B cell (primary cell): ENCODE measurements around the gene UBE3C. TPM values are rescaled to one million over a fixed set of nuclear protein-coding genes. Genes with fewer than 3 reads are reported as not detected.
"Not testable (repeated sequence)": the region's sequence is repeated elsewhere in the genome, so short reads cannot be mapped to it uniquely, and the experiment has no call there.

ENCODE experiments used
- ATAC-seq: fragments of 200-7000 bp; cut with Tn5 transposase; one replicate; pipeline ENCODE4 v1.10.0; 2021; ENCODE audit warnings: low read depth, mild to moderate bottlenecking, moderate number of reproducible peaks, moderate library complexity
- CTCF ChIA-PET: fragments of 350-600 bp; sonication (Branson Sonifier 250); formaldehyde crosslinking; loops from one replicate; lab custom pipeline; 2021; ENCODE audit warnings: antibody characterized with exemption, inconsistent platforms; lab: Charles Lee
- POLR2A ChIA-PET: fragments of 350-600 bp; sonication (Branson Sonifier 250); formaldehyde crosslinking; loops from one replicate; lab custom pipeline; 2021; ENCODE audit warnings: antibody characterized with exemption; lab: Charles Lee
- DNase-seq: peaks from one replicate; pipeline ENCODE4 v3.0.0; 2013
- H2AFZ ChIP-seq: 2 replicates; pipeline ENCODE4 v1.6.1; 2012; ENCODE audit warnings: mild to moderate bottlenecking, low read depth, low read length; ENCODE audit not compliant: insufficient read depth, poor library complexity, severe bottlenecking
- H3K27ac ChIP-seq, 2 donors: 1 replicate in 1 of 2; 2 replicates in 1 of 2; pipeline ENCODE4 v1.5.1; 2012 to 2013; ENCODE audit warnings: low read length in 2 of 2, mild to moderate bottlenecking in 2 of 2, moderate library complexity in 1 of 2
- H3K27me3 ChIP-seq, 4 experiments: fragments of 200-600 bp in 1 of 4; sonication (generic) in 1 of 4; replicated peaks in 1 of 4; 1 replicate in 2 of 4; 2 replicates in 2 of 4; pipeline versions ENCODE4 v1.6.1 to v1.7.0; 2013 to 2016; ENCODE audit warnings: low read length in 3 of 4, mild to moderate bottlenecking in 2 of 4, mixed read lengths in 1 of 4, moderate library complexity in 1 of 4; ENCODE audit not compliant: insufficient read depth in 4 of 4, control insufficient read depth in 3 of 4; ENCODE audit errors: control extremely low read depth in 1 of 4
- H3K36me3 ChIP-seq, 2 experiments: replicated peaks in 1 of 2; 1 replicate in 1 of 2; 2 replicates in 1 of 2; pipeline versions ENCODE4 v1.6.1 to v1.7.1; 2013; ENCODE audit warnings: low read length in 1 of 2; ENCODE audit not compliant: insufficient read depth in 2 of 2, control insufficient read depth in 1 of 2; ENCODE audit errors: control extremely low read depth in 1 of 2, extremely low read depth in 1 of 2
- H3K4me1 ChIP-seq, 2 donors: fragments of 200-600 bp in 1 of 2; sonication (generic) in 1 of 2; 1 replicate in 1 of 2; 2 replicates in 1 of 2; pipeline versions ENCODE4 v1.5.1 to v1.6.1; 2013 to 2017; ENCODE audit warnings: low read length in 2 of 2; ENCODE audit not compliant: control insufficient read depth in 2 of 2, insufficient read depth in 2 of 2
- H3K4me2 ChIP-seq: replicated peaks from 2 replicates; pipeline ENCODE3; 2012; ENCODE audit warnings: mild to moderate bottlenecking, low read depth, low read length; ENCODE audit not compliant: poor library complexity, severe bottlenecking
- H3K4me3 ChIP-seq, 5 experiments: fragments of 200-600 bp in 1 of 5; sonication (generic) in 1 of 5; 1 replicate in 3 of 5; 2 replicates in 2 of 5; pipeline versions ENCODE4 v1.5.1 to v1.7.0; 2011 to 2016; ENCODE audit warnings: low read length in 4 of 5, mild to moderate bottlenecking in 4 of 5, low read depth in 2 of 5, control low read depth in 1 of 5, moderate library complexity in 1 of 5; ENCODE audit not compliant: insufficient read depth in 1 of 5; ENCODE audit errors: control extremely low read depth in 1 of 5, extremely low read depth in 1 of 5
- H3K79me2 ChIP-seq: fragments of 200-600 bp; sonication (generic); one replicate; pipeline ENCODE4 v1.6.0; 2016; ENCODE audit warnings: low read length; ENCODE audit not compliant: control insufficient read depth, insufficient read depth
- H3K9ac ChIP-seq: fragments of 200-600 bp; sonication (generic); 2 replicates; pipeline ENCODE4 v1.6.1; 2017; ENCODE audit warnings: mild to moderate bottlenecking, low read length, moderate library complexity
- H3K9me3 ChIP-seq, 3 donors: one replicate each; pipeline versions ENCODE4 v1.6.1 to v1.7.1; 2013; ENCODE audit warnings: low read length in 2 of 3; ENCODE audit not compliant: control insufficient read depth in 2 of 3, insufficient read depth in 1 of 3; ENCODE audit errors: control extremely low read depth in 1 of 3
- H4K20me1 ChIP-seq: 2 replicates; pipeline ENCODE4 v1.6.0; 2012; ENCODE audit warnings: mild to moderate bottlenecking, low read length; ENCODE audit not compliant: insufficient read depth, control insufficient read depth, poor library complexity, severe bottlenecking
- H3K27ac Mint-ChIP-seq: one replicate; pipeline ENCODE4 v1.8.0; 2021; ENCODE audit warnings: mixed read lengths
- H3K27me3 Mint-ChIP-seq: one replicate; pipeline ENCODE4 v1.8.0; 2021; ENCODE audit warnings: mixed read lengths
- H3K4me1 Mint-ChIP-seq: one replicate; pipeline ENCODE4 v1.8.0; 2021; ENCODE audit warnings: mixed read lengths
- H3K4me3 Mint-ChIP-seq: one replicate; pipeline ENCODE4 v1.8.0; 2021; ENCODE audit warnings: mixed read lengths
- H3K9me3 Mint-ChIP-seq: one replicate; pipeline ENCODE4 v1.8.0; 2022; ENCODE audit warnings: mixed read lengths; ENCODE audit not compliant: insufficient read depth
- EZH2 ChIP-seq: IDR thresholded peaks from 2 replicates; pipeline ENCODE4 v1.6.1; 2012; ENCODE audit warnings: borderline replicate concordance, low read depth, mild to moderate bottlenecking, moderate library complexity, low read length; ENCODE audit not compliant: insufficient read depth, poor library complexity, severe bottlenecking
- WGBS: methylation state at CpG from one replicate; pipeline ENCODE4 v1.1.5; 2013; ENCODE audit warnings: missing lambda C conversion rate; ENCODE audit not compliant: insufficient coverage; 5-methylcytosine and 5-hydroxymethylcytosine counted together
- intact Hi-C: fragments of 100-400 bp; cut with micrococcal nuclease; formaldehyde crosslinking; loops from one replicate; pipeline ENCODE4 v1.10.0; 2022
- polyA plus RNA-seq: library from polyadenylated mRNA; depleted of rRNA; stranded (reverse); fragments of >200 nt; gene quantifications from 2 replicates; pipeline ENCODE4 v1.2.3, GENCODE V29; 2012
- total RNA-seq, 2 donors: library from RNA; stranded (reverse); fragments of 120-200 nt in 1 of 2; gene quantifications; 1 replicate in 1 of 2; 2 replicates in 1 of 2; pipeline versions ENCODE4 v1.2.3 to v1.2.4, GENCODE V29; 2013 to 2022
- TF ChIP-seq, protein P1 (sequence below): fragments of 200-600 bp; IDR thresholded peaks from one replicate; pipeline ENCODE4 v1.8.0; 2022; ENCODE audit warnings: antibody characterized with exemption, mild to moderate bottlenecking

The UBE3C gene
- total and polyA plus RNA-seq, 2 donors (not counting 1 experiment from before 2014, with no cell fraction given), result 17.8 to 66.5 TPM

DNA sequence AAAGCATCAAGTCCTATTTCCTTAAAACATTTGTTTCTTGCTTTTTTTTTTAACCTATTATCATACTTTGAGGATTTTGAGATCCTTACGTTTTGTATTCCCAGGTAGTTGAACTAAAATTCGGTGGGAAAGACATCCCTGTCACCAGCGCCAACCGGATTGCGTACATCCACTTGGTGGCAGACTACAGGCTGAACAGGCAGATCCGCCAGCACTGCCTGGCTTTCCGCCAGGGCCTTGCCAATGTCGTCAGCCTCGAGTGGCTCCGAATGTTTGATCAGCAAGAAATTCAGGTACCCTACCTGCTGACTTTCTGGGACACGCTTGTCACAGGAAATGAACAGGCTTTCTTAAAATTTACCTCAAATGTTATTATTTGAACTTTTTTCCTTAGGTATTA lies 115.1 kb downstream of the UBE3C start:
- Histone ChIP-seq H3K79me2 (no peaks in the 10 kb centered on the region), H3K9me3 (no peaks in the 10 kb centered on the region), H3K36me3 (peaks cover 11 to 50% of the 10 kb centered on the region in 2 experiments), H3K27ac (no peak overlapping the region), H3K4me2 (no peak overlapping the region), H3K4me1 (no peaks in the 10 kb centered on the region), H3K4me3 (no peak overlapping the region), H2AFZ (no peak overlapping the region), H3K9ac (no peak overlapping the region), H3K27me3 (no peaks in the 10 kb centered on the region), H4K20me1 (no peaks in the 10 kb centered on the region)
- Mint-ChIP-seq H3K4me3 (no peak overlapping the region), H3K27me3 (no peaks in the 10 kb centered on the region), H3K4me1 (peaks cover 4% of the 10 kb centered on the region), H3K27ac (no peak overlapping the region), H3K9me3 (no peaks in the 10 kb centered on the region)
- ChIA-PET CTCF (interaction anchor here (1.9 kb wide), 1 partner anchor 19 kb away, joined by 6 read pairs; no protein-coding TSS in a partner anchor), POLR2A (no interaction called here)
- DNase-seq (no peak), ATAC-seq (no peak)
- WGBS, result 100% methylated on average over 7 of the region's 11 CpGs
- TF ChIP-seq EZH2, result no peak
- TF ChIP-seq, protein P1, sequence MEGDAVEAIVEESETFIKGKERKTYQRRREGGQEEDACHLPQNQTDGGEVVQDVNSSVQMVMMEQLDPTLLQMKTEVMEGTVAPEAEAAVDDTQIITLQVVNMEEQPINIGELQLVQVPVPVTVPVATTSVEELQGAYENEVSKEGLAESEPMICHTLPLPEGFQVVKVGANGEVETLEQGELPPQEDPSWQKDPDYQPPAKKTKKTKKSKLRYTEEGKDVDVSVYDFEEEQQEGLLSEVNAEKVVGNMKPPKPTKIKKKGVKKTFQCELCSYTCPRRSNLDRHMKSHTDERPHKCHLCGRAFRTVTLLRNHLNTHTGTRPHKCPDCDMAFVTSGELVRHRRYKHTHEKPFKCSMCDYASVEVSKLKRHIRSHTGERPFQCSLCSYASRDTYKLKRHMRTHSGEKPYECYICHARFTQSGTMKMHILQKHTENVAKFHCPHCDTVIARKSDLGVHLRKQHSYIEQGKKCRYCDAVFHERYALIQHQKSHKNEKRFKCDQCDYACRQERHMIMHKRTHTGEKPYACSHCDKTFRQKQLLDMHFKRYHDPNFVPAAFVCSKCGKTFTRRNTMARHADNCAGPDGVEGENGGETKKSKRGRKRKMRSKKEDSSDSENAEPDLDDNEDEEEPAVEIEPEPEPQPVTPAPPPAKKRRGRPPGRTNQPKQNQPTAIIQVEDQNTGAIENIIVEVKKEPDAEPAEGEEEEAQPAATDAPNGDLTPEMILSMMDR, result no peak
- intact Hi-C loops, result loop anchor here (5.0 kb wide), 1 partner anchor 1437 kb away; no protein-coding TSS in a partner anchor

DNA sequence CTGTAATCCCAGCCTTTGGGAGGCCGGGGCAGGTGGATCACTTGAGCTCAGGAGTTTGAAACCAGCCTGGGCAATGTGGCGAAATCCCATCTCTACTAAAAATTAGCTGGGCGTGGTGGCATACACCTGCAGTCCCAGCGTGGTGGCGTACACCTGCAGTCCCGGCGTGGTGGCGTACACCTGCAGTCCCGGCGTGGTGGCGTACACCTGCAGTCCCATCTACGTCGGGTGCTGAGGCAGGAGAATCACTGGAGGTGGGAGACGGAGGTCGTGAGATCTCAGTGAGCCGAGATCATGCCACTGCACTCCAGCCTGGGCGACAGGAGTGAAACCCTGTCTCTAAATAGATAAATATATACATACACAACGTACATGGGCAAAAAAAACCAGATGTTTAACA lies 116.1 kb downstream of the UBE3C start:
- H3K9me3 Mint-ChIP-seq, H3K4me2 ChIP-seq, H3K9ac ChIP-seq, H4K20me1 ChIP-seq, H3K4me3 ChIP-seq, H3K27ac ChIP-seq, POLR2A ChIA-PET, H3K79me2 ChIP-seq, H3K4me3 Mint-ChIP-seq, ATAC-seq, H3K27me3 Mint-ChIP-seq, H3K27me3 ChIP-seq, H3K4me1 Mint-ChIP-seq, H3K27ac Mint-ChIP-seq, H3K9me3 ChIP-seq, H2AFZ ChIP-seq, DNase-seq, H3K4me1 ChIP-seq: not testable (repeated sequence)
- intact Hi-C loops, result loop anchor here (5.0 kb wide), 1 partner anchor 1437 kb away; no protein-coding TSS in a partner anchor
- CTCF ChIA-PET, result interaction anchor here (0.8 to 1.9 kb wide), 2 partner anchors 18 to 19 kb away, joined by 3 to 6 read pairs; no protein-coding TSS in a partner anchor
- peaks cover 14 to 54% of the 10 kb centered on the region in 2 experiments for H3K36me3 ChIP-seq
- 91% methylated on average over 12 of the region's 18 CpGs for WGBS
